GM12878 (cell line): ENCODE results near the gene CTNNA3. TPM values are rescaled to one million over a fixed set of nuclear protein-coding genes. Genes with fewer than 3 reads are reported as not detected.

Source experiments
- ATAC-seq: fragments of 200-7000 bp; cut with Tn5 transposase; 3 replicates; pipeline ENCODE4 v1.9.1; 2020; ENCODE audit warnings: mild to moderate bottlenecking, moderate library complexity
- BruUV-seq: library from RNA; stranded (reverse); fragments of 400-500 nt; replicated peaks from 2 replicates; lab custom pipeline; 2021; lab: Mats Ljungman, UMichigan
- CTCF ChIA-PET: fragments of 300-600 bp; sonication (Branson Sonifier 250); formaldehyde crosslinking; extraction: SDS; loops from one replicate; lab custom pipeline; 2021; ENCODE audit warnings: inconsistent platforms; lab: Yijun Ruan, JAX
- POLR2A ChIA-PET: fragments of 350-600 bp; formaldehyde crosslinking; extraction: SDS; loops from one replicate; lab custom pipeline; 2021; ENCODE audit warnings: inconsistent platforms; lab: Charles Lee
- RAD21 ChIA-PET: fragments of 300-600 bp; sonication (Branson Sonifier 250); formaldehyde crosslinking; loops from one replicate; lab custom pipeline; 2023; ENCODE audit warnings: antibody characterized with exemption; ENCODE audit not compliant: unreplicated experiment; lab: Charles Lee
- SMC1A ChIA-PET: fragments of 300-600 bp; sonication (Branson Sonifier 250); formaldehyde crosslinking; loops from one replicate; lab custom pipeline; 2023; ENCODE audit not compliant: unreplicated experiment, uncharacterized antibody; lab: Charles Lee
- DNase-seq: peaks from one replicate; pipeline ENCODE4 v3.0.0-alpha.2; 2011; ENCODE audit warnings: low read depth, low spot score
- FAIRE-seq: peaks from 3 replicates; lab custom pipeline; 2011; peaks lifted over from hg19 to GRCh38; lab: Jason Lieb, UNC
- H2AFZ ChIP-seq: 2 replicates; pipeline ENCODE4 v1.6.0; 2011; ENCODE audit warnings: low read depth, low read length, control low read depth; ENCODE audit not compliant: control insufficient read depth
- H3K27ac ChIP-seq: 2 replicates; pipeline ENCODE4 v1.5.1; 2011; ENCODE audit warnings: control low read depth; ENCODE audit not compliant: control insufficient read depth, insufficient read depth
- H3K27me3 ChIP-seq, 2 experiments: replicated peaks in 1 of 2; 2 replicates each; pipeline versions ENCODE4 v1.6.0 to v1.6.1; 2011; ENCODE audit warnings: low read length in 1 of 2; ENCODE audit not compliant: control insufficient read depth in 2 of 2, insufficient read depth in 2 of 2
- H3K36me3 ChIP-seq, 2 experiments: 2 replicates each; pipeline ENCODE4 v1.5.1; 2011; ENCODE audit warnings: low read length in 1 of 2; ENCODE audit not compliant: control insufficient read depth in 2 of 2, insufficient read depth in 2 of 2
- H3K4me1 ChIP-seq: 2 replicates; pipeline ENCODE4 v1.6.1; 2011; ENCODE audit warnings: mild to moderate bottlenecking, low read length, moderate library complexity, mixed read lengths; ENCODE audit not compliant: control insufficient read depth, insufficient read depth
- H3K4me2 ChIP-seq: 2 replicates; pipeline ENCODE4 v1.6.0; 2011; ENCODE audit warnings: control low read depth; ENCODE audit not compliant: control insufficient read depth, insufficient read depth
- H3K4me3 ChIP-seq: fragments of 200-600 bp; sonication (generic); 2 replicates; pipeline ENCODE4 v1.5.1; 2016
- H3K79me2 ChIP-seq: 2 replicates; pipeline ENCODE4 v1.6.0; 2011; ENCODE audit warnings: low read length; ENCODE audit not compliant: control insufficient read depth, insufficient read depth
- H3K9ac ChIP-seq: 2 replicates; pipeline ENCODE4 v1.8.0; 2011; ENCODE audit warnings: low read length, control low read depth, mixed read lengths; ENCODE audit not compliant: control insufficient read depth, insufficient read depth
- H3K9me3 ChIP-seq: replicated peaks from 3 replicates; pipeline ENCODE4 v1.5.1; 2011; ENCODE audit warnings: mild to moderate bottlenecking, low read length; ENCODE audit not compliant: control insufficient read depth, insufficient read depth
- H4K20me1 ChIP-seq: 2 replicates; pipeline ENCODE4 v1.6.0; 2011; ENCODE audit not compliant: control insufficient read depth, insufficient read depth
- ZBTB4 ChIP-seq: fragments of 450-650 bp; formaldehyde crosslinking; IDR thresholded peaks from 2 replicates; pipeline ENCODE4 v1.4.0; 2022; ENCODE audit warnings: mild to moderate bottlenecking, moderate library complexity
- WGBS: methylation state at CpG from one replicate; pipeline ENCODE4 v1.1.6; 2016; ENCODE audit warnings: low lambda C conversion rate; ENCODE audit not compliant: insufficient replicate concordance, insufficient coverage; ENCODE audit errors: missing lambda C conversion rate; 5-methylcytosine and 5-hydroxymethylcytosine counted together
- in situ Hi-C: fragments of 300-500 bp; cut with MboI; formaldehyde crosslinking; loops from 9 replicates; pipeline ENCODE4 v1.14.3; 2018; ENCODE audit warnings: mixed read lengths
- intact Hi-C: fragments of 100-400 bp; cut with micrococcal nuclease; formaldehyde crosslinking; loops from one replicate; pipeline ENCODE4 v1.14.2; 2022; ENCODE audit not compliant: unreplicated experiment
- polyA plus RNA-seq, 11 experiments: library from polyadenylated mRNA; depleted of rRNA in 4 of 11; unstranded in 6 of 11; stranded (reverse) in 5 of 11; fragments of >200 nt; fragmentation: Nextera tagmentation in 4 of 11; fragmentation: Illumina TruSeq in 1 of 11; extraction: Ambion mirVana in 4 of 11; extraction: Trizol in 1 of 11; gene quantifications; 1 replicate in 1 of 11; 2 replicates in 10 of 11; pipeline versions ENCODE4 v1.2.1 to v1.2.3, GENCODE V29; 2011 to 2016; ENCODE audit warnings: inconsistent platforms in 2 of 11, missing spikeins in 2 of 11, low read depth in 1 of 11
- total RNA-seq, 4 experiments: library from RNA; depleted of rRNA in 3 of 4; stranded (reverse); fragments of >200 nt in 3 of 4; fragmentation: Illumina TruSeq in 1 of 4; extraction: Trizol in 1 of 4; gene quantifications; 2 replicates each; pipeline versions ENCODE4 v1.2.1 to v1.2.3, GENCODE V29; 2013 to 2021
- TF ChIP-seq, protein P1 (sequence below): fragments of 150-350 bp; IDR thresholded peaks from 2 replicates; pipeline ENCODE4 v1.6.1; 2016; ENCODE audit warnings: low read depth, low read length

The CTNNA3 gene
- total and polyA plus RNA-seq, 10 of the 15 experiments (the other 5 are each of a cell fraction or from before 2014, with no cell fraction given) = under 0.01 to 4.5 (median 0.22) TPM; not detected in 2

DNA sequence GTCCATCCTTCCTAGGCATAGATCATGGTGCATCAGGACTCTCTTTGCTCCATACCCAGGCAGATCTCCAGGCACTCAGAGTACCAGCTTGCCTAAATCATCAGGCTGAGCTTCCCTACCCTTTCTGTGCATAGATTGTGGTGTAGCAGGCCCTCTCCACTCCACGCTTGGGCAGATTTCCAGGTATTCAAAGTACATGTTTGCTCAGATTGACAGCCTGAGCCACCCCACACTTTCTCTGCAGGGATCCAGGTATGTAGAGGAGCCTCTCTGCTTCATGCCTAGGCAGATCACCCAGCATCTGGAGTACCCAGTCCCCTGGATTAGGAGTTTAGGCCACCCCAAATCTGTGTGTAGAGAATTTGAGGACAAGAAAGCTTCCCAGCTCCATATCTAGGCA is 1727.6 kb downstream of the CTNNA3 start:
- BruUV-seq = no TSS peak
- Histone ChIP-seq H3K36me3 (no peaks in the 10 kb centered on the region), H3K4me3 (no peak overlapping the region), H4K20me1 (no peaks in the 10 kb centered on the region), H3K9ac (no peak overlapping the region), H3K9me3 (no peaks in the 10 kb centered on the region), H2AFZ (no peak overlapping the region), H3K27ac (no peak overlapping the region), H3K4me2 (no peak overlapping the region), H3K4me1 (no peaks in the 10 kb centered on the region), H3K27me3 (no peaks in the 10 kb centered on the region), H3K79me2 (no peaks in the 10 kb centered on the region)
- SMC1A ChIA-PET = interaction anchor here (1.0 to 1.3 kb wide), 2 partner anchors 20 to 24 kb away, joined by 3 read pairs; no protein-coding TSS in a partner anchor
- POLR2A ChIA-PET = no interaction called here
- TF ChIP-seq, protein P1, sequence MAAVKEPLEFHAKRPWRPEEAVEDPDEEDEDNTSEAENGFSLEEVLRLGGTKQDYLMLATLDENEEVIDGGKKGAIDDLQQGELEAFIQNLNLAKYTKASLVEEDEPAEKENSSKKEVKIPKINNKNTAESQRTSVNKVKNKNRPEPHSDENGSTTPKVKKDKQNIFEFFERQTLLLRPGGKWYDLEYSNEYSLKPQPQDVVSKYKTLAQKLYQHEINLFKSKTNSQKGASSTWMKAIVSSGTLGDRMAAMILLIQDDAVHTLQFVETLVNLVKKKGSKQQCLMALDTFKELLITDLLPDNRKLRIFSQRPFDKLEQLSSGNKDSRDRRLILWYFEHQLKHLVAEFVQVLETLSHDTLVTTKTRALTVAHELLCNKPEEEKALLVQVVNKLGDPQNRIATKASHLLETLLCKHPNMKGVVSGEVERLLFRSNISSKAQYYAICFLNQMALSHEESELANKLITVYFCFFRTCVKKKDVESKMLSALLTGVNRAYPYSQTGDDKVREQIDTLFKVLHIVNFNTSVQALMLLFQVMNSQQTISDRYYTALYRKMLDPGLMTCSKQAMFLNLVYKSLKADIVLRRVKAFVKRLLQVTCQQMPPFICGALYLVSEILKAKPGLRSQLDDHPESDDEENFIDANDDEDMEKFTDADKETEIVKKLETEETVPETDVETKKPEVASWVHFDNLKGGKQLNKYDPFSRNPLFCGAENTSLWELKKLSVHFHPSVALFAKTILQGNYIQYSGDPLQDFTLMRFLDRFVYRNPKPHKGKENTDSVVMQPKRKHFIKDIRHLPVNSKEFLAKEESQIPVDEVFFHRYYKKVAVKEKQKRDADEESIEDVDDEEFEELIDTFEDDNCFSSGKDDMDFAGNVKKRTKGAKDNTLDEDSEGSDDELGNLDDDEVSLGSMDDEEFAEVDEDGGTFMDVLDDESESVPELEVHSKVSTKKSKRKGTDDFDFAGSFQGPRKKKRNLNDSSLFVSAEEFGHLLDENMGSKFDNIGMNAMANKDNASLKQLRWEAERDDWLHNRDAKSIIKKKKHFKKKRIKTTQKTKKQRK = no peak
- TF ChIP-seq ZBTB4 (CRISPR knock-in tag) = no peak
- WGBS = 0% methylated on average over 1 of the region's 1 CpG
- ATAC-seq (no peak), FAIRE-seq (no peak), DNase-seq (no peak)
- in situ Hi-C loops = no loop called here
- RAD21 ChIA-PET = no interaction called here
- CTCF ChIA-PET = interaction anchor here (1.0 to 1.5 kb wide), 2 partner anchors 610 to 709 kb away, joined by 3 read pairs; no protein-coding TSS in a partner anchor
- intact Hi-C loops = no loop called here
